Measurements from ENCODE around the gene DCAF11.

The DCAF11 gene

DNA sequence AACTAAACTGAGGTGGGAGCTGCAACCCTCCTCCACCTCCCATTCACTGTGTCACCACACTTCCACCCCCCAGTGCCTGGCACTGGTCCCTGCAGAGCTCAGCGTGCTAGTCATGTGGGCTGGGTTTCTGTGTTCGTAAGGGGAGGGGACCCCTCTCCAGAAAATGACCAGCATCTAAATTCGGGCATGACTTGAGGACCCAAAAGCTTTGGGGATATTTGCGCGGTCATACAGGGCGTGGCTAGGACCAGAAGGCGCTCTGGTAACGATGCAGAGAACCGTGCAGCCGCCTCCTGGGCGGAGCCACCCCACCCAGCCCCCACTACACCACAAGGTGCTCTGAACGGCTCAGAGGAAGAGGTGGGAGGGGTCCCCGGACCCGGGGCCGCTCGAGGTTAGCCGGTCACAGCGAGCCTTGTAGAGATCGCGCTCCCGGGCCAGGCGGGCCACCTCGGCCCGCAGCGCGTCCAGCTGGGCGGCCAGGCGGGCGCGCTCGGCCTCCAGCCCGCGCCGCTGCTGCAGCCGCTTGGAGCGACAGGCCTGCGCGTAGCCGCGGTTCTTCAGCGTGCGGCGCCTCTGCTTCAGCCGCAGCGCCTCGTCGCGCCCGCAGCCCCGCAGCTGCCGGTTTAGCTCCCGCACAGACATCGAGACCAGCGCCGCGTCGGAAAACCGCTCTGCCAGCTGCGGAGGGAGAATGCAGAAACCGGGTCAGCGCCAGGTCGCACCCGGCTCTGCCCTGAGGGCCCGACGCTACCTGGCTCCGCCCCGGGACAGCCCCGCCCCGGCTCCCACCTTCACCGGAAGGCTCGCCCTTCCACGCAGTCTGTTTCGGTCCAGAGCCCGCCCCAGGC is 33.5 kb upstream of the DCAF11 start:
- H3K9me3 ChIP-seq (ENCODE audit: low read length), result no peaks in the 10 kb centered on the region
- H3K36me3 ChIP-seq (ENCODE audit: insufficient read depth, low read length), result no peaks in the 10 kb centered on the region
- no peak overlapping the region for H3K27ac ChIP-seq (ENCODE audit: low read depth, low read length)
- no peak overlapping the region for H3K9ac ChIP-seq (ENCODE audit: low read length)
- peaks cover 6% of the 10 kb centered on the region for H3K4me1 ChIP-seq (ENCODE audit: insufficient read depth, low read length)
- peak overlapping the region; percentile 56 to 64 for H3K4me3 ChIP-seq (ENCODE audit: low read depth in 1 of 2, low read length in 2 of 2)
- peaks cover 0 to 11% of the 10 kb centered on the region in 2 donors for H3K27me3 ChIP-seq (ENCODE audit: control insufficient read depth in 1 of 2, insufficient read depth in 2 of 2, low read length in 2 of 2)

GRCh38 chr14:24081739-24082211 is 32.8 kb upstream of the DCAF11 start:
- Histone ChIP-seq H3K9me3 (ENCODE audit: low read length) (no peaks in the 10 kb centered on the region), H3K27ac (ENCODE audit: low read depth, low read length) (no peak overlapping the region), H3K4me1 (ENCODE audit: insufficient read depth, low read length) (peaks cover 6% of the 10 kb centered on the region), H3K9ac (ENCODE audit: low read length) (no peak overlapping the region), H3K27me3 (ENCODE audit: control insufficient read depth in 1 of 2, insufficient read depth in 2 of 2, low read length in 2 of 2) (peaks cover 0 to 11% of the 10 kb centered on the region in 2 donors), H3K36me3 (ENCODE audit: insufficient read depth, low read length) (no peaks in the 10 kb centered on the region), H3K4me3 (ENCODE audit: low read depth in 1 of 2, low read length in 2 of 2) (peak overlapping the region; percentile 56 to 64)

DNA sequence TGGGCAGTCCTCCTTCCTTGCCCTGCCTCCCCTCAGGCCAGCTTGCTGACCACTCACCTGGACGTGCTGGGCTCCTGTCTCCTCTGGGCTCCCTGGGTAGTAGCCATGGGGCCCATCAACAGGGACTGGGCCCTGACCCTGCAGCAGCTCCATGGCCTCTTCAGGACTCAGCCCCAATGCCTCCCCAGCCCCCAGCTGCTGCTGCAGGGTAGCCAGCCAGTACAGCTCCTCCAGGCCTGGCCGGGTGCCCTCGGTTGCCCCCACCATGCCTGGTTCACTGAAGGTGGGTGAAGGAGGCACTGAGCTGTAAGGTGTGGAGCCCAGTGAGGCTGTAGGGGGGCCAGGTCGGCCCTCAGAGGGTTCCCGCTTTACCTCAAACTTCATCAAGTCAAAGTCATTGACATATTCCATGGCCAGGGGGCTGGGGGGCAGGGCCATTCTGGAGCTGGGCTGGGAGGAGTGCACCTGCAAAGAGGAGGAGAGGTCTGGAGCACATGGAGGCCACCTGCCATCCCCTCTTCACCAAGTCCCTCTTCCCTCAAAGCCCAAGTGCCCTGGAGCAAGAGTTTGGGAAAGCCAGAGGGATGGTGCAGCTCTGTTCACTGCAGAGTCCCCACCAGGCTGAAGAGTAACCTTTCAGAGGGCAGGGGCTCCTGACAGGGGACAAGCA is 32.0 kb upstream of the DCAF11 start:
- Histone ChIP-seq H3K9ac (ENCODE audit: low read length) (no peak overlapping the region), H3K36me3 (ENCODE audit: insufficient read depth, low read length) (no peaks in the 10 kb centered on the region), H3K9me3 (ENCODE audit: low read length) (no peaks in the 10 kb centered on the region), H3K27me3 (ENCODE audit: control insufficient read depth in 1 of 2, insufficient read depth in 2 of 2, low read length in 2 of 2) (peaks cover 0 to 7% of the 10 kb centered on the region in 2 donors), H3K4me3 (ENCODE audit: low read depth in 1 of 2, low read length in 2 of 2) (no peak overlapping the region), H3K27ac (ENCODE audit: low read depth, low read length) (no peak overlapping the region), H3K4me1 (ENCODE audit: insufficient read depth, low read length) (peaks cover 6% of the 10 kb centered on the region)

- Histone ChIP-seq H3K4me1 (ENCODE audit: insufficient read depth, low read length) (peaks cover 6% of the 10 kb centered on the region), H3K27ac (ENCODE audit: low read depth, low read length) (no peak overlapping the region), H3K9ac (ENCODE audit: low read length) (no peak overlapping the region), H3K4me3 (ENCODE audit: low read depth in 1 of 2, low read length in 2 of 2) (no peak overlapping the region), H3K36me3 (ENCODE audit: insufficient read depth, low read length) (no peaks in the 10 kb centered on the region), H3K9me3 (ENCODE audit: low read length) (no peaks in the 10 kb centered on the region), H3K27me3 (ENCODE audit: control insufficient read depth in 1 of 2, insufficient read depth in 2 of 2, low read length in 2 of 2) (peaks cover 0 to 6% of the 10 kb centered on the region in 2 donors)
Measured at GRCh38 chr14:24083462-24083861, 31.1 kb upstream of the DCAF11 start.

DNA sequence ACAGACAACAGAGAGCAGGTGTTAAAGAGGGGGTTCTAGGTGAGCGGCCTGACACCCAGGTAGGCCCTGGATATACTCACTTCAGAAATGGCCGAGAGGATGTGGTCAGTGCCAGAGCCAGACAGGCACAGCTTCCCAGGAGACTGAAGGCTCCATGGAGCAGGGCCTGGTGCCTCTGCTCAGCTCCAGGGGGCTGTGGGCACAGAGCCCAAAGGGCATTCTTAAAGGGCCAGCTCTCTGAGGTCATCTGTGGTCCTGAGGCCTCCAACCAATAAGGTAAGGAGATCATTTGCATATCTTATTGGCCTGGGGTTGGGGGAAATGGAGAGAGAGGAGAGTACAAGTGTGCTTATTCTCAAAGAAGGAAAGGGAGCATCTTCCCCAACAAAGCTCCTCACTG is 30.1 kb upstream of the DCAF11 start:
- H3K9me3 ChIP-seq (ENCODE audit: low read length), result no peaks in the 10 kb centered on the region
- no peak overlapping the region for H3K4me3 ChIP-seq (ENCODE audit: low read depth in 1 of 2, low read length in 2 of 2)
- no peak overlapping the region for H3K9ac ChIP-seq (ENCODE audit: low read length)
- H3K27me3 ChIP-seq (ENCODE audit: control insufficient read depth in 1 of 2, insufficient read depth in 2 of 2, low read length in 2 of 2), result peaks cover 0 to 6% of the 10 kb centered on the region in 2 donors
- H3K27ac ChIP-seq (ENCODE audit: low read depth, low read length), result no peak overlapping the region
- H3K36me3 ChIP-seq (ENCODE audit: insufficient read depth, low read length), result no peaks in the 10 kb centered on the region
- H3K4me1 ChIP-seq (ENCODE audit: insufficient read depth, low read length), result peaks cover 6% of the 10 kb centered on the region

DNA sequence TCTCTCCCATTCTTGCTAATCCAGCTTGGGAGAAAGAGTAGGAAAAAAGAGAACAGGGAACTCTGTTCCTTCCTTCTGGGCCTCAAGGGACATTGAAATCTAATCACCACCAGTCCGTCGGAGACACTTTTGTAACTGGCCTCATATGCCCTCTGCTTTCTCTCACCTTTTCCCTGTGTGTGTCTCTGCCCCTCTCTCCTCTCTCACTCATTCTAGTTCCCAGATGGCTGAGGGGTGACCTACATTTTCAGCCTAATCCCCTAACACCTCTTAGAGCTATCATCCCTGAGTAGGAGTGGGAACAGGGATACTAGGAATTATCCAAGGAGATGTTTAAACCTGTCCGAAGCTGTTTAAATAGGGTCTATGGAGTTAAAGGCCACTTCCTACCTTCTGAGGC is 29.4 kb upstream of the DCAF11 start:
- Histone ChIP-seq H3K9ac (ENCODE audit: low read length) (no peak overlapping the region), H3K4me1 (ENCODE audit: insufficient read depth, low read length) (peaks cover 6% of the 10 kb centered on the region), H3K4me3 (ENCODE audit: low read depth in 1 of 2, low read length in 2 of 2) (no peak overlapping the region), H3K36me3 (ENCODE audit: insufficient read depth, low read length) (no peaks in the 10 kb centered on the region), H3K27me3 (ENCODE audit: control insufficient read depth in 1 of 2, insufficient read depth in 2 of 2, low read length in 2 of 2) (peaks cover 0 to 6% of the 10 kb centered on the region in 2 donors), H3K9me3 (ENCODE audit: low read length) (no peaks in the 10 kb centered on the region), H3K27ac (ENCODE audit: low read depth, low read length) (no peak overlapping the region)

GRCh38 chr14:24086193-24086955 is 28.2 kb upstream of the DCAF11 start:
- no peak overlapping the region for H3K4me3 ChIP-seq (ENCODE audit: low read depth in 1 of 2, low read length in 2 of 2)
- no peak overlapping the region for H3K27ac ChIP-seq (ENCODE audit: low read depth, low read length)
- H3K4me1 ChIP-seq (ENCODE audit: insufficient read depth, low read length), result no peaks in the 10 kb centered on the region
- peaks cover 0 to 6% of the 10 kb centered on the region in 2 donors for H3K27me3 ChIP-seq (ENCODE audit: control insufficient read depth in 1 of 2, insufficient read depth in 2 of 2, low read length in 2 of 2)
- no peak overlapping the region for H3K9ac ChIP-seq (ENCODE audit: low read length)
- H3K9me3 ChIP-seq (ENCODE audit: low read length), result no peaks in the 10 kb centered on the region
- no peaks in the 10 kb centered on the region for H3K36me3 ChIP-seq (ENCODE audit: insufficient read depth, low read length)

- no peaks in the 10 kb centered on the region for H3K4me1 ChIP-seq (ENCODE audit: insufficient read depth, low read length)
- no peaks in the 10 kb centered on the region for H3K9me3 ChIP-seq (ENCODE audit: low read length)
- H3K27ac ChIP-seq (ENCODE audit: low read depth, low read length), result no peak overlapping the region
- H3K27me3 ChIP-seq (ENCODE audit: control insufficient read depth in 1 of 2, insufficient read depth in 2 of 2, low read length in 2 of 2), result no peaks in the 10 kb centered on the region
- H3K36me3 ChIP-seq (ENCODE audit: insufficient read depth, low read length), result no peaks in the 10 kb centered on the region
- no peak overlapping the region for H3K9ac ChIP-seq (ENCODE audit: low read length)
- H3K4me3 ChIP-seq (ENCODE audit: low read depth in 1 of 2, low read length in 2 of 2), result no peak overlapping the region
Measured at GRCh38 chr14:24087004-24087403, 27.6 kb upstream of the DCAF11 start.

- Histone ChIP-seq H3K36me3 (ENCODE audit: insufficient read depth, low read length) (no peaks in the 10 kb centered on the region), H3K9me3 (ENCODE audit: low read length) (no peaks in the 10 kb centered on the region), H3K9ac (ENCODE audit: low read length) (no peak overlapping the region), H3K4me1 (ENCODE audit: insufficient read depth, low read length) (no peaks in the 10 kb centered on the region), H3K27ac (ENCODE audit: low read depth, low read length) (no peak overlapping the region), H3K4me3 (ENCODE audit: low read depth in 1 of 2, low read length in 2 of 2) (no peak overlapping the region), H3K27me3 (ENCODE audit: control insufficient read depth in 1 of 2, insufficient read depth in 2 of 2, low read length in 2 of 2) (no peaks in the 10 kb centered on the region)
Measured at GRCh38 chr14:24088095-24088494, 26.5 kb upstream of the DCAF11 start.

DNA sequence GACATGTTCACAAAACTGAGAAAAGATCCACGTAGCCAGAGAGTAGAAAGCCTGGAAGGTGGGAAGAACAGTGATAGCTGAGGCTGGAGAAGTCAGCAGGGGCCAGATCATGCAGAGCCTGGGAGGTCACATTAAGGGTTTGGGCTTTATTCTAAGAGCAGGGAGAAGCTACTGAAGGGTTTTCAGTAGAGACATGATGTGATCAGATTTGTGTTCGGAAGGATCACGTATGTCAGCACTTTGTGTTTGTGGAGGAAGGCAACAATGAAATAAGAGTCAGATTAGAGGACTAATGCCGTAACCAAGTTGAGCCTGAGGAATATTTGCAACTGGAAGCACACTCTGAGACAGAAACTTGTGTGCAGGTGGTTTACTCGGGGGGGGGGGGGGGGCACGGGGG is 24.7 kb upstream of the DCAF11 start:
- H3K4me3 ChIP-seq (ENCODE audit: low read depth in 1 of 2, low read length in 2 of 2), result no peak overlapping the region
- H3K27me3 ChIP-seq (ENCODE audit: control insufficient read depth in 1 of 2, insufficient read depth in 2 of 2, low read length in 2 of 2), result no peaks in the 10 kb centered on the region
- H3K36me3 ChIP-seq (ENCODE audit: insufficient read depth, low read length), result no peaks in the 10 kb centered on the region
- no peak overlapping the region for H3K27ac ChIP-seq (ENCODE audit: low read depth, low read length)
- H3K9ac ChIP-seq (ENCODE audit: low read length), result no peak overlapping the region
- no peaks in the 10 kb centered on the region for H3K9me3 ChIP-seq (ENCODE audit: low read length)
- H3K4me1 ChIP-seq (ENCODE audit: insufficient read depth, low read length), result peaks cover 10% of the 10 kb centered on the region

GRCh38 chr14:24092110-24092504 is 22.5 kb upstream of the DCAF11 start:
- Histone ChIP-seq H3K27me3 (ENCODE audit: control insufficient read depth in 1 of 2, insufficient read depth in 2 of 2, low read length in 2 of 2) (no peaks in the 10 kb centered on the region), H3K27ac (ENCODE audit: low read depth, low read length) (no peak overlapping the region), H3K4me3 (ENCODE audit: low read depth in 1 of 2, low read length in 2 of 2) (no peak overlapping the region), H3K4me1 (ENCODE audit: insufficient read depth, low read length) (peaks cover 20% of the 10 kb centered on the region), H3K9ac (ENCODE audit: low read length) (no peak overlapping the region), H3K9me3 (ENCODE audit: low read length) (no peaks in the 10 kb centered on the region), H3K36me3 (ENCODE audit: insufficient read depth, low read length) (no peaks in the 10 kb centered on the region)

Measured in muscle layer of colon (tissue), 2 donors.